ENCODE results near the gene MCL1.
"Not testable (repeated sequence)": the region's sequence is repeated elsewhere in the genome, so short reads cannot be mapped to it uniquely, and the experiment has no call there.

MCL1 gene

DNA sequence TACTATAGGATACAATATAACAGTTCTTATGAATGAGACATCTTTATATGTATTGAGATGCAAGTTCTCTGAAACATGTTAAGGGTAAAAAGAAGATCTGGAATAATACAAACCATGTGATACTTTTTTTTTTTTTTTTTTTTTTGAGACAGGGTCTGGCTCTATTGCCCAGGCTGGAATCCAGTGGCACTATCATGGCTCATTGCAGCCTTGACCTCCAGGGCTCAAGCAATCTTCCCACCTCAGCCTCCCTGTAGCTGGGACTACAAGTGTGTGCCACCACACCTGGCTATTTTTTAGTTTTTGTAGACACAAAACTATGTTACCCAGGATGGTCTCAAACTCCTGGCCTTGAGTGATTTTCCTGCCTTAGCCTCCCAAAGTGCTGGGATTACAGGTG, 22.1 kb upstream of the MCL1 start:
- DNase-seq: no peak

DNA sequence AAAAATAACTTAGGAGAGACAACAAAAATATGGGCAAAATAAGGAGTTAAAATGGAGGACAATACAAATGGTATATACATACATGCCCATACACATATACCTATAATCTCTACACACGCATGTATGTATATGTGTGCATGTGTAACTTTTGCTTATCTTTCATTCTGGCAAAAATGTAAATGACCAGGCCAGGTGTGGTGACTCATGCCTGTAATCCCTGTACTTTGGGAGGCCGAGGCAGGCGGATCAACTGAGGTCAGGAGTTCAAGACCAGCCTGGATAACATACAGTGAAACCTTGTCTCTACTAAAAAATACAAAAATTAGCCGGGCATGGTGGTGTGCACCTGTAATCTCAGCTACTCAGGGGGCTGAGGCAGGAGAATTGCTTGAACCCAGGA, 18.9 kb upstream of the MCL1 start:
- DNase-seq: not testable (repeated sequence)

DNA sequence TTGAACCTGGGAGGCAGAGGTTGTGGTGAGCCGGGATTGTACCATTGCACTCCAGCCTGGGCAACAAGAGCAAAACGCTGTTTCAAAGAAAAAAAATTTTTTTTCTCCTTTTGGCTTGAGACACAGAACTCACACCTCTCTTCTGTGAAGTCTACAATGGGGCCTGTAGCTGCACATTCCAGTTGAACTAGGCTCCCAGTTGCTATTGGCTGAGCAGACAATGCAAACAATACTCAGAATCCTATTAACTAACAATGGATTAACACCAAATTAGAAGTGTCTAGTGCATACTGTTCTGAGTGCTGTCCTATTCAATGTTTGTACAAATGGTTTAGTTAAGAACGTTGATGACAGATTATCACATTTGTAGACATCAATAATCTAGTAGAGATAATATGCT, 17.6 kb upstream of the MCL1 start:
- DNase-seq: no peak

DNA sequence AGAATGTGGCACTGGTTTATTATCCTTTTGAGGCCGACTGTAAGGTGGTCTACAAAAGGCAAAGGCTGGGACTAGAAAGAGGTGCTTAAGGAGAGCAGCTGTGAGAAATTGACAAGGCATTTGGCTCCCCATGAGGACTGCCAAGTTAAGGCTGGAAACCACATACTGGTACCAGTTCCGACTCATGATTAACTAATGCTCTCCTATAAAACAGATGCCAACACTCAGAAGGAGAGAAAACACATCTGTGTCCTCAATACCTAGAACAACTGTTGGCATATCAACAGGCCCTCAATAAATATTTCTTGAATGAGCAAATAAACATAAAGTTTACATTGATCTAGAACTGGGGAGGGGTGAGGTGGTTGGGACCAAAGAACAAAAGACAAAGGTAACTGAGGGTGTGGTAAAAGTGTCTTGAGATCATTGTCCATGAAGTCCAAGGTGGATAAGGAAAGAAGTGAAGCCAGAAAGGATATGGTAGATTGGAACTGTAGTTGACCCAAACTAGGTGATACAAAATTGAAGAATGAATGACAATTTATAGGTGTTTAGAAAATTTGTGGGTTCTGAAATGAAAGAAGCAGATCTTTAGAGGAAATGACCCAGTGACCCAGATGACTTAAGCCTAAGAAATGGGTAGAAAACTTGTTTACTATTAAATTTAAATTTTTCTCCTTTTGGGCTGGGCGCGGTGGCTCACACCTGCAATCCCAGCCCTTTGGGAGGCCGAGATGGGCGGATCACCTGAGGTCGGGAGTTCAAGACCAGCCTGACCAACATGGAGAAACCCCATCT, 16.9 kb upstream of the MCL1 start:
- DNase-seq: no peak

DNA sequence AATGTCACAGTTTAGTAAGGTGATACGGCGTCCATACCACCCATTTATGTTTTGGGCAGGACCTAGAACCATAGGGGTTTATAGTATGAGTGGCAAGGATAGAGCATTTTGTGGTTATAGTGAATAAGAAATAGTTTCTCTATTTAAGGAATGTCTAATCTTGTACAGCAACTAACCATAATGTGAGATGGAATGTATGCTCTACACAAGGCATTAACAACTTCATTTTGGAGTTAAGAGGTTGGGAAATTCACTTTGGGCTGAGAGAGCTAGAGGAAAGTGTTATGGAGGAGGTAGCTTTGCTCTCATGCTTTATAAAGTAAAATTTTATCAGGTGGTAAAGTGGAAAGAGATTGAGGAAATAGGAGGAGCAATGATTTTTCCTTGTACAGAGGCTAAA, 3.0 kb upstream of the MCL1 start:
- no peak for DNase-seq

DNA sequence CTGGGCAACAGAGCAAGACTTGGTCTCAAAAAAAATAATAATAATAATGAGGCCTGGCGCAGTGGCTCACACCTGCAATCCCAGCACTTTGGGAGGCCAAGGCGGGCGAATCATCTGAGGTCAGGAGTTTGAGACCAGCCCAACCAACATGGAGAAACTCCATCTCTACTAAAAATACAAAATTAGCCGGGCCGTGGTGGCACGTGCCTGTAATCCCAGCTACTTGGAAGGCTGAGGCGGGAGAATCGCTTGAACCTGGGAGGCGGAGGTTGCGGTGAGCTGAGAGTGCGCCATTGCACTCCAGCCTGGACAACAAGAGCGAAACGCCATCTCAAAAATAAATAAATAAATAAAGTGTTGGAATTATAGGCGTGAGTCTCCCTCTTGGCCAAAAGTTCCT, 2.6 kb upstream of the MCL1 start:
- not testable (repeated sequence) for DNase-seq

DNA sequence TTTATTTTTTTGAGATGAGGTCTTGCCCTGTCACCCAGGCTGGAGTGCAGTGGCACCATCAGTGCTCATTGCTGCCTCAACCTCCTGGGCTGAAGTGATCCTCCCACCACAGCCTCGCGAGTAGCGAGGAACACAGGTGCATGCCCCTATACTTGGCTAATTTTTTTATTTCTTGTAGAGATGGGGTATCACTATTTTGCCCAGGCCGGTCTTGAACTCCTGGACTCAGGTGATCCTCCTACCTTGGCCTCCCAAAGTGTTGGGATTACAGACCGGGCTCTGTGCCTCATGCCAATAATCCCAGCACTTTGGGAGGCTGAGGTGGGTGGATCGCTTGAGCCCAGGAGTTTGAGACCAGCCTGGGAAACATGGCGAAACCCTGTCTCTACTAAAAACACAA, 2.0 kb upstream of the MCL1 start:
- DNase-seq: not testable (repeated sequence)

DNA sequence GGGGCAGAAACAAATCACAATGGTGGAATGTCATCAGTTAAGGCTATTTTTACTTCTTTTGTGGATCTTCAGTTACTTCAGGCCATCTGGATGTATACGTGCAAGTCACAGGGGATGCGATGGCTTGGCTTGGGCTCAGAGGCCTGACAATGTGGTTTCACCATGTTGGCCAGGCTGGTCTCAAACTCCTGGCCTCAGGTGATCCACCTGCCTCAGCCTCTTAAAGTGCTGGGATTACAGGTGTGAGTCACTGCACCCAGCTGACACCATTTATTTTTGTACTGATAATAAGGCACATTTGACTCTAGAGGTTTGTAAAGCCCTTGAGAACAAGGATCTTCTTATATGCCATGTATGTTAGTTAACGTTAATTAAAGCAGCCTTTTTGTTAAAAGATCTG, 1.6 kb upstream of the MCL1 start:
- DNase-seq: not testable (repeated sequence)

DNA sequence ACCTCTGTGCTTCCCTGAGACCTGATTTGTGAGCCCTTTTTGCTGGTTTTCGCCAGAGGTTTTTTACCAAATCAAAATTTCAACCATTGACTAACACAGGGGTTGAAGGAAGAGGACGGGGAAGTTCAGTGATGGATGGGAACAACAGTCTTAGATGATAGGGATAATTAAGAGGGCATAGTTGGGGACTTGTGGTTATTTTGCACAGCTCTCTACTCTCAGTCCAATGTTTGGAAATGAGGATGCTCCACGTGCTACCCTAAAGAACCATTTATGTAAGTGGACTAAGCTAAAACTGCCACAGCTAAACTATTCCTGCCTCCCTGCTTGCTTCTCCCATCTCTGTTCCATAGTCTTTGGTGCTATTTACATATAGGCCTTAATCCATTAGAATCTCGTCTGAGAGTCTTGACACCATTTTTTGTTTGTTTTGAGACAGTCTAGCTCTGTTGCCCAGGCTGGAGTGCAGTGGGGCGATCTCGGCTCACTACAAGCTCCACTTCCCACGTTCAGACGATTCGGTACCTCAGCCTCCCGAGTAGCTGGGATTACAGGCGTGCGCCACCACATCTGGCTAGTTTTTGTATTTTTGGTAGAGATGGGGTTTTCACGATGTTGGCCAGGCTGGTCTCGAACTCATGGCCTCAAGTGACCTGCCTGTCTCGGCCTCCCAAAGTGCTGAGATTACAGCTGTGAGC, 684 bp upstream of the MCL1 start:
- no peak for DNase-seq

DNA sequence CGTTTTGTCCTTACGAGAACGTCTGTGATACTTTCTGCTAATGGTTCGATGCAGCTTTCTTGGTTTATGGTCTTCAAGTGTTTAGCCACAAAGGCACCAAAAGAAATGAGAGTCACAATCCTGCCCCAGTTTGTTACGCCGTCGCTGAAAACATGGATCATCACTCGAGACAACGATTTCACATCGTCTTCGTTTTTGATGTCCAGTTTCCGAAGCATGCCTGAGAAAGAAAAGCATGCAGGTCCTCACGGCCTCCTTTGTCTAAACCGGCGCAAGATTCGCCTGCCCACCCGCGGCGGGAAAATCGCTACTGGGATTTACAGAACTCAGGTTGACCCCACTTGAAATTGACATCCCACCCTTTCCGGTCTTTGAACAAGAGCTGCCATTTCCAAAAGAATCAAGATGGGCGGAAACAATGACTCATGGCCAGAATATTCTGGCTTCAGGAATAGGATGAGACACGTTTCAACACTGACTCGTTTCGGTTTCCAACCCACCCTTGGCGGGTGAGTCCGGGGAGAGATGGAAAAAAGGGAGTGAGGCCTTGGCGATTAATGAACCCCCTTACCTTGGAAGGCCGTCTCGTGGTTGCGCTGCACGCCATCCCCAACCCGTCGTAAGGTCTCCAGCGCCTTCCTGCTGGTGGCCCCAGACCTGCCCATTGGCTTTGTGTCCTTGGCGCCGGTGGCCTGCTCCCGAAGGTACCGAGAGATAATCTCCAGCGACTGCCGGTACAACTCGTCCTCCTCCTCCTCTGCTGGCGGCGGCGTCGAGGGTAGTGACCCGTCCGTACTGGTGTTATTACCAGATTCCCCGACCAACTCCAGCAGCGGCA, 919 bp downstream of the MCL1 start:
- peak; percentile 96 for DNase-seq

DNA sequence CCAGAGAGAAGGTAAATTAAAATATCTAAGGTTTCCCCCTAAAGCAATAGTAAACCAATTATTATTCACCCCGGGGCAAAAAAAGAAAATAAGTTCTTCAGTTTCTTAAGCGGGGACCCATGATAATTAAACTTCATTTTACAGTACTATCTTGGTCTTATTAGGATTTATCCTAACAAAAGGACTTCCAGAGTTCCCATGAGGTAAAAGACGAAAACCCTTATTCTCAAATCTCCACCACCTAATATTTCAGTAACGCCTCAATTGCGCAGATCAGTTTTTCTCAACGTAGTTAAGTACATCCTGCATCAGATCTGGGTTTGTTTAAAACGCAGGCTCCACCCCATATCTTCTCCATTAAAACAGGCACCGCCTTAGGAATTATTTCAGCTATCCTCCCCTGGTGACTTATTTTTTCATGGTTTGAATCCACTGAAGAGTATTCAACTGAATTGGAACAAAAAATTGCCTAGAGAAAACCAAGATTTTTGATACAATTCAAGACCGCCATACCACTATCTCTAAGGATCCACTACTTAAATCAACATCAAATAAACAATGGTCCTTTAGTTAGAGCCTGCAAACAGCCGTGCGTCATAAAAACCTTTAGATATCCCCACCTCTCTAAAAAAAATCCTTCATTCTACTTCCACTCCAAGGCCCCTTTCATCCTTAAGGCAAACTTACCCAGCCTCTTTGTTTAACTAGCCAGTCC, 1.7 kb downstream of the MCL1 start:
- peak; percentile 52 for DNase-seq

DNA sequence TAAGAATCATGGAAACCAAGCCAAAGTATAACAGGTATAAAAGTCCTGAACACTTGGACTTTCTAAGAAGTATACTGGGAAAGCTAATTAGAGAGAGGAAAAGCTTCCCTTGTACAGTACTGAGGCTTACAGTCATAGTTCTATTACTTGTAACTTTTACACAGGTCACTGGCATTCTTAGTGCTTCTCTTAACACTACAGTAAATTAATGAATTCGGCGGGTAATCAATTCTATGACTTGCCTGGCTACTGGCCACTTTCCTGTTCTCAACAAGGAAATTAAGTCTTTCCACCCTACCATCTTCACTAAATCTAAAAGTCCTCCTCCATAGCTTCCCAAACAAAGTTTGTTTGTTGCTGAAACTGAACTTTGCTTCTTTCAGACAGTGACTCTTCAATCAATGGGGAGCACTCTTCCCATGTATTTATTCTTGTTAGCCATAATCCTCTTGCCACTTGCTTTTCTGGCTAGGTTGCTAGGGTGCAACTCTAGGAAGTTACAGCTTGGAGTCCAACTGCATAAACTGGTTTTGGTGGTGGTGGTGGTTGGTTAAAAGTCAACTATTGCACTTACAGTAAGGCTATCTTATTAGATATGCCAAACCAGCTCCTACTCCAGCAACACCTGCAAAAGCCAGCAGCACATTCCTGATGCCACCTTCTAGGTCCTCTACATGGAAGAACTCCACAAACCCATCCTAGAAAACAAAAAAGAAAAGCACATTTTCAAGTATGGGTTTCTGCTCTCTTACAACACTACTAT, 2.4 kb downstream of the MCL1 start:
- DNase-seq: no peak

DNA sequence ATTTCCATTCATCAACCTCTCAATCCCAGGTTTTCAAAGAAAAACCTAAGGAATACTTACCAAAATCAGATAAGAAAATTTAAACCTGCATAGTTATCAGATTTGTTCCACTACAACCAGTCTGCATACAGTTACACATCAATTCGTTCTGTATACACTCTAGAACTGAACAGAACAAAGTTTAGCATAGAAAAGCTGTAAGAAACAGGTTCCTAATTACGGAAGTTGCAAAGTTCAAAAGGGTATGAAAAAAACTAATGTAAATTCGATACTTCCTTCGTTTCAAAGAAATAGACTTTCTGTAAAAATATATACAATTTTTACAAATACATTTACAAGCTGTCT, 3.1 kb downstream of the MCL1 start:
- no peak for DNase-seq

DNA sequence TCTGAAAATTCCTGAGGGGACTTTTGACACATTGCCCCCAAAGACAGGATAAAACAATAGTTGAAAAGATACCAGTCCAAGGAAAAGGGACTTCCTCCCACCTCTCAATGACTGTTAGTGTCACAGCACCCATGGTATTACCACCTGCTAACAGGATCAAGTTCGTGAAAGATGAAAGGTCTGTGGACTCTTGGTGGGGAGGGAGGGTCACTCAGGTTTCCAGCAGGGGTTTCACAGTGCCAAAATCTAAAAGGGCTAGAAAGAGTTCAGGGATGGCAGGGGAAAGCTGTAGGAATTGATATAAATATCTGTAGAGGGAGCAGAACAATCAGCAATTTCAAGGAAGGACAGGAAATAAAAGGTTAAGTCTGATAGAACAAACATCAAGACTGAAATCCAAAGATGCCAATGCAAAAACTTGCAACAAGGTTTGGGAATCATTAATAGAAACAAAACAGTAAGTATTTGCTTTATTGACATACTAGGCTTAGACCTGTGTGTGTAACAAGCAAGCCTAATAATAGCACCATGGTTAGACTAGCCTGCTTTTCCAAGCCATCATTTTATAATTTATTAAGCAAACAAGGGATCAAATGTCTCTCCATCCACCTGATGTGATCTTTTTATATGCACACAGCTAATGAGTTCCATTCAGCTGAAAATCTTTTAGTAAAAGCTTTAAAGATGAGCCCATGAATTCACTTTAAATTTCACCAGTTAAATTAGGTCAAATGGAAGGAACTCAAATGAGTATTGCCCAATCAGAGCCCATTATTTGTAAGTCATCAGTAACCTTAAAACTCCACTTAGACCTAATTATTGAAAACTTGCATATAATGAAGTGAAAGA, 3.7 kb downstream of the MCL1 start:
- DNase-seq: no peak

DNA sequence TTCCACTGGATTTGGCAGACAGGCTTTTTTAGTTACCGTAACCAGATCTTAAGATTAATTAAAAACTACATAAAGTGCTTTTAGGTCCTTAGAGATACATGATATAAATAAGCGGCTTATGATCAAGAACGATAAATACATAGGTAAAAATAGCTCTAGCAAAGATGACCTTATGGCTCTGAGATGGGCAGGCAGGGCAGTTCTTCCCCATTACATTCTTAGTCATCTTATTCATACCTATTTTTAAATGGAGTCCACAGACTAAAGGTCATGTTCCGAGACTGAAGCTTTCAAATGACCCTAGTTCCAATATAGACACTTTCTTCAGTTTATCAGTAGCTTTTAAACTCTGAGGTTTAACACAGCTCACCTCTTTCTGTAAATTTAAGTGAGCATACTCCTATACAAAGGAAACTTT, 4.3 kb downstream of the MCL1 start:
- no peak for DNase-seq

DNA sequence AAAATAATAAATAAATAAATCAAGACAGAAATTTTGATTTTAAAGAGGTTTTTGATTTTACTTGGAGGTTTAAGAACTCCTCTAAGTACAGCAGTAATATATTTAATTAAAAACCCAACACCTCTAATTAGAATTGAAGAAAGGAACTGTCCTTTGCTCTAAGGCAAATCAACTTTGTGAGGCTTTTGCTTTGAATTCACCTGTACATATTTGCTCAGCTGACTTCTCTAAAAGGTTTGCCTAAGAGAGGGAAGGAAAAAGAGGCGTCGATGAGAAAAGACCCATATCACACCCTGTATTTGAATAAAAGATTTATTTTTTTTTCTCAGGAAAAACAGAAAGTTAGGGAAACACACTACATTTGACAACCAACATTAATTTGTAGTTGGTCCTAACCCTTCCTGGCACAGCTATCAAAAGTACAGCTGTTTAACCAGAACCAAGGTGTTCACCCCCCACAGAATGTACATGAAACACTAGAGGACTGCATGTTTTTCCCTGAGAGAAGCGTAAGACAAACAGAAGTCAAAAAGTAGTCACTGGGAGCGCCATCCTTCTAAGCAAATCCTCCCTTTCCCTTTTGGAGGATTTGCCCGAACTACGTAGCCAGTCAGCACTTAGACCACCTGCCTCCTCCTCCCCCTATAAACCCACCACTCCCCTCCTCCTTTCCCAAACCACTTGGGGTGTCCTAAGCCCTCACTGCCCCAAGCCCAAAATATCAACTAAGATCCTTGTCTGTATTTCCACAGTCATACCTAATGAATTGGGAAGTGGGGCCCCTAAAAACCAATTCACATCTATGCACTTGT, 4.9 kb downstream of the MCL1 start:
- DNase-seq: no peak

DNA sequence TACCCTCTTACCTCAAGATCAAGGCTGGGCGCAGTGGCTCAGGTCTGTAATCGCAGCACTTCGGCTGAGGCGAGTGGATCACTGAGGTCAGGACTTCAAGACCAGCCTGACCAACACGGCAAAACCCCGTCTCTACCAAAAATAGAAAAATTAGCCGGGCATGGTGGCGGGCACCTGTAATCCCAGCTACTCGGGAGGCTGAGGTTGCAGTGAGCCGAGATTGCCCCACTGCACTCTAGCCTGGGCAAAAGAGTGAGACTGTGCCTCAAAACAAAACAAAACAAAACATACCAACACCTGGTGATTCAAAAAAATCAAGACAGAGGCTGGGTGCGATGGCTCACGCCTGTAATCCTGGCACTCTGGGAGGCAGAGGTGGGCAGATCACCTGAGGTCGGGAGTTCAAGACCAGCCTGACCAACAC, 5.8 kb downstream of the MCL1 start:
- not testable (repeated sequence) for DNase-seq

DNA sequence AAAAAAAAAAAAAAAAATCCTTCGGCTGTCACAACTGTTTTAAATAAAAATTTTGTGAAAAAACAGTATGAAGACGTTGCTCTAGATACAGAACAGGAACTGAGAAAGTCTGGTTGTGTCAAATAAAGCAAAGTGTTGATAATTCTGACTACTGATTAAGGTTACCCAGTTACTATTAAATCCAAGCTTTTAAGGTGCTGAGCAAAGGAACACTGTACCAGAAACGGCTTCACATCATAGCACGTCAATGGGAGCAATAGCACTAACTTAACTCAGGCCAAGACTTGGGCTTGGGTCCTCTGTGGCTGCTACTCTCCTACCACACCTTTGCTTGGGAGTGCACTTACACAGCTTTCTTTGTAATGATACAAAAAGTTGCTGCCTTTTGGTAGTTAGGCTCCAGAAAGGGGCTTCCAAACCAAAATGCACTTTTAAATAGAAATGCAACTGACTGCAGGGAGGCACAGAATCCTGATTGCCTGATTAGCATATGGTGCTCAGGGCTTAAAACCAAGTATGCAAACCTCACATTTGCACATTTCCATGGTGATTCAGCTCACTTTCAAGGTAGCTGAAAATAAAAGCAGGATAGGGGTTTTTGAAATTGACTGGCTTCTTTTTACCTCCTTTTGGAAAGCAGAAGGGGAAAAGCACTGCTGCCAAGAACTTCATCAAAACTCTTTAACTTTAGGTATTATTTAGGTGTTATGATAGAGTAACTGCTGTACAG, 6.3 kb downstream of the MCL1 start:
- DNase-seq: no peak

DNA sequence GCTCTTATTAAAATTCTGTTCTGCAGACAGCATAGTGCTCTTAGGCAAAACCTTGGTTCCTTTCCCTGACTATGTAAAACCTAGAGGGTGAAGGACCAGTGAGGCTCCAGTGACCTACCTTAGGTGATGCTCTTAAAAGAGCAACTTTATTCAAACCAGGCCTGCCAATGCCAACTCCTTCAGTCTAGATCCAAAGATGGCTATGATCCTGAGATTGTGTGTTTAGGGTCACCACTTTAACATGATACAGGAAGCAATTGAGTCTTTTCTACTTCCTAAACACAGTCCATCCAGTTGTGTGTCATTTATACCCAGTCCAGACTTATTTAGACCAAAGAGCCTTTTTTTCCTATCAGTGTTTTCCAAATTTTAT, 10.8 kb downstream of the MCL1 start:
- DNase-seq: no peak
